ENCODE data around the gene RBMS3.
A peak's percentile ranks its signal among the peaks of the same experiment; 100 is the strongest.
"Not testable (repeated sequence)": the region's sequence is repeated elsewhere in the genome, so short reads cannot be mapped to it uniquely, and the experiment has no call there.

The RBMS3 gene

DNA sequence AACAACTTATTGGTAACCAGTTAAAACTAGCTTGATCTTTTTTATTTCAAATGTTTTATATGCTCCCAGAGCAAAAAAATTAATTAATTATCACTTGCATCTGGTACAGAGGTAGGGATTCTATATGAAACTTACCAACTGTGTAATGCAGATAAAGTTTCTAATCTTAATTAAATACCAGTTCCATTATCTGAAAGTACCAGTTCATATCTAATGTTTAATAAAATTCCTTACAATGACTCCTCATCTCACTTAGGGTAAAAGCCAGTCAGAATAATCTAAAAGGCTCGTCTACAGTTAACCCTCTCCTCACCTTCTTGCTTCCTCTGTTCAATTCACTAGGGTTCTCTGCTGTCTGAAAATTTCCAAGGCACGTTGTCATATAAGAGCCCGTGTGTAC is 384.8 kb downstream of the RBMS3 start:
- Histone ChIP-seq H4K20me1 (no peaks in the 10 kb centered on the region), H3K27ac (no peak overlapping the region), H3K36me3 (no peaks in the 10 kb centered on the region), H3K4me1 (no peaks in the 10 kb centered on the region), H3K4me3 (no peak overlapping the region), H3K9ac (no peak overlapping the region), H3K27me3 (no peaks in the 10 kb centered on the region), H3K9me3 (no peaks in the 10 kb centered on the region), H3K4me2 (no peak overlapping the region)
- TF ChIP-seq Cebpa-rat (IDR thresholded peaks at IDR 0.05), result no peak

DNA sequence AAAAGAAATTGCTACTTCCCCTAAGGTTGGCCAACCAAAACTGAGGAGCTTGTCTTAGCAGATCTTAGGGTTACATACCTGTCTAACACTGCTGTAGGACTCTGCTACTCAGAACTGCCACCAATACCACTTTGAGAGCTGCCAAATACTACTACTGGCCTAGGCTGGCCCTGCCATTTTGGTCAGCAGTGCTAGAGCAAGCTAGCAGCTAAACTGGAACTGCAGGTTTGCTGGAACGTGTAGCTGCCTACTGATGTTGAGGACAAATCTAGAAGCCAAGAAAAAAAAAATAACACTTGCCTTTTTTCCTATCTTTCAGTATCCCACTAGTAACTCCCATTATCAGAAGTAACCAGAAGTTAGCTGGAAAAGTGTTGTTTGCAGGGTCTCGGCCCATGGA is 387.4 kb downstream of the RBMS3 start:
- no peaks in the 10 kb centered on the region for H3K27me3 ChIP-seq
- no peaks in the 10 kb centered on the region for H3K9me3 ChIP-seq
- no peak overlapping the region for H3K4me3 ChIP-seq
- H4K20me1 ChIP-seq, result no peaks in the 10 kb centered on the region
- H3K9ac ChIP-seq, result no peak overlapping the region
- no peak overlapping the region for H3K4me2 ChIP-seq
- TF ChIP-seq Cebpa-rat (IDR thresholded peaks at IDR 0.05), result no peak
- no peaks in the 10 kb centered on the region for H3K4me1 ChIP-seq
- no peaks in the 10 kb centered on the region for H3K36me3 ChIP-seq
- no peak overlapping the region for H3K27ac ChIP-seq

DNA sequence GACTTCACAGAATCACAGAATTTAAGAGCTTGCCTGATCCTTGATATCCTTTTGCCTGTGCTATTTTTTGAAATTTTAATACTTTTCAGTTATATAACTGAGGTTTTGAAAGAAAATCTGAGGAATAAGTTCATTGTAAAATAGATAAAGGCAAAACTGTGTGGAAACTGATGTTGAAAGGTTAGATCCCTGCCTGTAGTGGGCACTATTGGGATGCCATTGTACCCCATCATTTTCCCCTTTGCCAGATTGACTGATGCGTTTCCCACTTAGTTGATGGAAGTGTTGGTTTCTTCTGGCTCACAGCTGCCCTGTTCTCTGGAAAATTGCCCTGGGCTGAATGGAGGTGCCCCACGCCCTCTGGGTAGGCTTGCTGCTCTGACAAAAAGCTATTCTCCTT is 387.9 kb downstream of the RBMS3 start:
- Histone ChIP-seq H3K9ac (no peak overlapping the region), H3K27me3 (no peaks in the 10 kb centered on the region), H3K9me3 (no peaks in the 10 kb centered on the region), H3K36me3 (no peaks in the 10 kb centered on the region), H3K4me2 (no peak overlapping the region), H3K4me3 (no peak overlapping the region), H3K27ac (no peak overlapping the region), H4K20me1 (no peaks in the 10 kb centered on the region), H3K4me1 (no peaks in the 10 kb centered on the region)
- no peak for TF ChIP-seq Cebpa-rat (IDR thresholded peaks at IDR 0.05)

DNA sequence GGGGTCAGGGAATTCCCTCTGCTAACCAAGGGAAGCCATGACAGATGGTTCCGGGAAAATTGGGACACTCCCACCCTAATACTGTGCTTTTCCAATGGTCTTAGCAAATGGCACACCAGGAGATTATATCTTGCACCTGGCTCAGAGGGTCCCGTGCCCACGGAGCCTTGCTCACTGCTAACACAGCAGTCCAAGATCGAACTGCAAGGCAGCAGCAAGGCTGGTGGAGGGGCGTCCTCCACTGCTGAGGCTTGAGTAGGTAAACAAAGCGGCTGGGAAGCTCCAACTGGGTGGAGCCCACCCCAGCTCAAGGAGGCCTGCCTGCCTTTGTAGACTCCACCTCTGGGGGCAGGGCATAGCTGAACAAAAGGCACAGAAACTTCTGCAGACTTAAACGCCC is 389.6 kb downstream of the RBMS3 start:
- H3K9ac ChIP-seq, H3K4me3 ChIP-seq, H3K36me3 ChIP-seq, H4K20me1 ChIP-seq, H3K9me3 ChIP-seq, H3K4me2 ChIP-seq, H3K27ac ChIP-seq, H3K27me3 ChIP-seq, H3K4me1 ChIP-seq: not testable (repeated sequence)

DNA sequence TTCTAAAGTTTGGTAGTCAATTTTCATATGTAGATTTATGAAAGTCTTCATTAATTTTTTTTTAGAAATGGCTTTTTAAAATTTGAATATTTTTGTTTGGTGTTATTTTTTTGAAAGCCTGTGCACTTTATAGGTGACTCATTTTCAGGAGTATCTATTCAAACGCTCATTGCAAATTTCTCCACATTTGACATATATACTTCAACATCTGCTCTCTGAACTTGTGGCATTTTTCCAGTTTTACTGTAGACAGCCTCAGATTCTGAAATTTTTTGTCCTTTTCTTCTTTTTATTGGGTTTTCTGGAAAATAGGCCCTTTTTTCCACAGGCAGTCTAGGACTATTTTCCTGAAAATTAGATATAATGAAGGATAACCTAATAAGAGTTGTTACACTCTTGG is 396.6 kb downstream of the RBMS3 start:
- Histone ChIP-seq H3K9me3 (no peaks in the 10 kb centered on the region), H3K9ac (no peak overlapping the region), H3K4me1 (no peaks in the 10 kb centered on the region), H3K27me3 (no peaks in the 10 kb centered on the region), H3K4me2 (no peak overlapping the region), H4K20me1 (no peaks in the 10 kb centered on the region), H3K4me3 (no peak overlapping the region), H3K27ac (no peak overlapping the region), H3K36me3 (no peaks in the 10 kb centered on the region)
- TF ChIP-seq Cebpa-rat (IDR thresholded peaks at IDR 0.05), result no peak

DNA sequence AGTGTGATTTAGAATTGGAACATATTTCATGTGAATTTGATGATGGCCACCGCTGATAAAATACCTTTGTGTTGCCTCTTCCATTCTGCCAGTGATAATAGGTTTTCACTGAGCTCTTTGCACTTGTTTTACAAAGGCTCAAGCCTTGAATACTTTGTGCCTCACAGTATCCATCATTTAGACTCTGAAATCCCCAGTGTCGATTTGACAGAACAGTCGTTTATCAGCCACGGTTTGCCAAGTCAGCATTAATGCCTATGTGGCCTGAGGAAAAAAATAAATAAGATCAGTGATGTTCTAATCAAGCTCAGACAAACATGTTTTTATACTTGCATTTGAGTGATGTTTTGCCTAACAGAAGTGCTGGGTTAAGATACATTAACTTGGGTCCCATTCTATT is 399.1 kb downstream of the RBMS3 start:
- Histone ChIP-seq H3K27me3 (no peaks in the 10 kb centered on the region), H3K4me1 (no peaks in the 10 kb centered on the region), H4K20me1 (no peaks in the 10 kb centered on the region), H3K27ac (no peak overlapping the region), H3K36me3 (no peaks in the 10 kb centered on the region), H3K4me3 (no peak overlapping the region), H3K9ac (no peak overlapping the region), H3K4me2 (no peak overlapping the region), H3K9me3 (no peaks in the 10 kb centered on the region)
- no peak for TF ChIP-seq Cebpa-rat (IDR thresholded peaks at IDR 0.05)

DNA sequence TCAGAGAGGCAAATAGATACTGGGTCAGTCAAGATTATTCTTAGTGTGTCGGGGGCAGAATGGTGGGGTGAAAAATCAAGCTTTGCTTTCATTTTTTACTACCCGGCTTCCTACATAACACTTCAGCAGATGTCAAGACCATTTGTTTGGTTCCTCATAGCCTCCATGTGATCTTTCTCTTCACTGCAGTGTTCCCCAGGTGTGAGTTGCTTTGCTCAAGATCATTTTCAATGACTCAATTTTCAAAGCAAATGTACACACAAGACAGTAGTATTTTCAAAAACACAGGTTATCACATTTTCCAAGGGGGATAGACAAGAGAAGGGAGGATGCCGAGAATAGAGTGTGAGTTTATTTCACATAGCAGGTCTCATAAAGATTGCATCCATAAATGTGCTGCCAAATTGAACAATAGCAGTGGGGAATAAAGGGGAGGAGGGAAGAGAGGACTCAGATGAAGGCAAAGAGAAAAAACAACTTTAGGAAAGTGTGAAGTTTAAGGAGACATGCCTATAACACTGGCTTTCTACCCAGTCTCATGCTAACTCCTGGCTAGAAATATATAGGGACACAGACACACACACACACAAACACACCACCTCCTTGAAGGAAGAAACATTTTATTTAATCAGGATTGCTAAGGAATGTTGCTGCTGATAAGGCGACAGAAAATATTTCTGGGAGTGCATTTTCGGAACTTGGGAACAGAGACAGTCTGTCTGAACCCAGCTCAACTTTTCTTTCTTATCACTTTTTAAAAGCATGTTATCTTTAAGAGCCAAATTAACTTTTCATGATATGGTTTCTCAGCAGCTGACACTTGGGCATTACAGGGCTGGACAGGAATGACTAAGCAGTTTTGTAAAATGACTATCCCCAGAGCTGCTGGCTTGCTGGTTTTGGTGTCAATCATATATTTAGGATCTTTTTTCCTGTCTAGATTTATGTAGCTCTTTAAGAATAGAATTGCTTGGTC is 402.4 kb downstream of the RBMS3 start:
- Histone ChIP-seq H3K4me3 (no peak overlapping the region), H3K9ac (no peak overlapping the region), H3K4me2 (no peak overlapping the region), H3K36me3 (no peaks in the 10 kb centered on the region), H4K20me1 (no peaks in the 10 kb centered on the region), H3K27me3 (no peaks in the 10 kb centered on the region), H3K9me3 (no peaks in the 10 kb centered on the region), H3K27ac (no peak overlapping the region), H3K4me1 (peaks cover 14% of the 10 kb centered on the region)
- TF ChIP-seq Cebpa-rat (IDR thresholded peaks at IDR 0.05), result no peak

DNA sequence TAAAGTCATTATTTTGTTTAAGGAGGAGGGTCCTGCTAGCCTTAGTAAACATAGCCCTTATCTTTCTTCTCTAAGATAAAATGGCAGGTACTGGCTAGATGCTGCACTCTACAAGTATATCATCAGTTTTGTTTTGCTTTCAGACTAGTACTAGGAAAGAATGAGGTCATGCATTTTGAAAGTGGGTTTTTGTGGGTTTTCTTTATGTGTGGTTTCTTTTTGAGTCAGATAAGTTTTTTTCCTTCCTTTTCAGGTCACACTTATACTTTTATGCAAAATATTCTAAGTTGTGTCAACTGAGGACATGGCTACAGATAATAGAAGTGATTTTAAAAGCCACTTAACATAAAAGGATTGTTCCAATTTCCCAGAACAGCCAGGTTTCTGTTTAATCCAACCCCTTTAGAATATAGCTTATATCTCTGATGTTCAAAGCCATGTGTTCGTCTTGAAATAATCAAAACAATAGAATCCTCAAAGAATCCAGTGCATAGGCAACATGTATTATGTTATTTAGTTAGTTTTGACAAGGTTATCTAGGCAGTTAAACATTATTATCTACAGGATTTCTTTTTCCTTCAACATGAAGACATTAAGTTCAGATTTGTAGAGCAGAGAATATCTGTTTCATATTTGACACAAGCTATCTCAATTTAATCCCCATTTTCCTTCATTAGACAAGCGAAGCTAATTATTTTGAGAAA is 406.2 kb downstream of the RBMS3 start:
- Histone ChIP-seq H3K4me2 (peak overlapping the region; percentile 24), H3K36me3 (no peaks in the 10 kb centered on the region), H4K20me1 (no peaks in the 10 kb centered on the region), H3K9me3 (no peaks in the 10 kb centered on the region), H3K4me3 (no peak overlapping the region), H3K27me3 (no peaks in the 10 kb centered on the region), H3K9ac (no peak overlapping the region), H3K4me1 (peaks cover 14% of the 10 kb centered on the region), H3K27ac (no peak overlapping the region)
- TF ChIP-seq Cebpa-rat (IDR thresholded peaks at IDR 0.05), result no peak

DNA sequence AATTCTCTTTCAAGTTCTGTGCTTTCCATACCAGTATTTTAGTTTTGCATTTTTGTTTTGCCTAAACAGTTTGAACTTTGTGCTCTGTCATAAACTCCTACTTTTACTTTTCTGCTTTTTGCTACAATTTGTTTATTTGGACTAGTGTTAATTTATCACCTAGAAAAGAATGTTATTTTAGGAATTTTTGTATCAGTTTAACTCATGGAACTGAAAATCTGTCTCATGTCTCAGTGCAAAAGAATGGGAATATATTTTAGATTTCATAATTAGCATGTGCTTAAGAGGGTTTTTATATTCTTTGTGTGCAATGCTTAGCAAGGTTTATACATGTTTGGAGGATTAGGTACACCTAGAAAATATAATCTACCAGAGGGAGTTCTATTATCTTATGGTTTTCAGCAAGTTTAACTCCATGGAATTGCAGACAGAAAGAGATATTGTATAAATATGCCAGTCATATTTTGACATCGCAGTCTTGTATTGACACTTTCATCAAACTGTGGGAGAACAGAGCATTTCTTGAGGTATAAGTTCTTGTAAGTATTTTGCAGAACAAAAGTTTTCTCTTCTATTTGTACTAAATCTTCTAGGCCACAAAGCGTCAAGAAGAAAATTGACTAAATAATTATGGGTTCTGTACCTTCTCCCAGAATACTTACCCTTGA is 409.9 kb downstream of the RBMS3 start:
- H3K9me3 ChIP-seq, result no peaks in the 10 kb centered on the region
- no peak overlapping the region for H3K27ac ChIP-seq
- TF ChIP-seq Cebpa-rat (IDR thresholded peaks at IDR 0.05), result no peak
- H3K27me3 ChIP-seq, result no peaks in the 10 kb centered on the region
- no peaks in the 10 kb centered on the region for H4K20me1 ChIP-seq
- no peak overlapping the region for H3K4me2 ChIP-seq
- peaks cover 14% of the 10 kb centered on the region for H3K4me1 ChIP-seq
- no peaks in the 10 kb centered on the region for H3K36me3 ChIP-seq
- H3K4me3 ChIP-seq, result no peak overlapping the region
- H3K9ac ChIP-seq, result no peak overlapping the region

DNA sequence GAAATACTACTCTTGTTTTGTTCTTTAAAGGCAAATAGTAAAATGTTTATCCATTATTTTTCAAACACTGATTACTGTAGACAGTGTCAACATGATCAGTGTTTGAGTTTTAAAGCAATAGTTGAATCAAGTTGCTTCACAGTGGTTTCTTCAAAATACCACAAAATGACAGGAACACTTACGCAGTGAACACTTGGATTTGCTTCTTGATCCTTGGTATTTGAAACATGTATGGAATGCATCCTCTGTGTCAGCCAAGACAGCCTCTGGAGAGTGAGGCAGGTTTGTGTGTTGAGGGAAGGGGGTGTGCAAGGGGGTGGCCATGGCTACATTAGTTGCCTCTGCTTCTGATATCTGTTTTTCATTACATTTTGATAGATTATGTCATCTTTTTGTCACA is 413.0 kb downstream of the RBMS3 start:
- no peaks in the 10 kb centered on the region for H3K9me3 ChIP-seq
- no peak for TF ChIP-seq Cebpa-rat (IDR thresholded peaks at IDR 0.05)
- H3K4me3 ChIP-seq, result no peak overlapping the region
- no peak overlapping the region for H3K9ac ChIP-seq
- no peak overlapping the region for H3K27ac ChIP-seq
- no peak overlapping the region for H3K4me2 ChIP-seq
- no peaks in the 10 kb centered on the region for H3K36me3 ChIP-seq
- no peaks in the 10 kb centered on the region for H4K20me1 ChIP-seq
- H3K27me3 ChIP-seq, result no peaks in the 10 kb centered on the region
- H3K4me1 ChIP-seq, result no peaks in the 10 kb centered on the region

Data from BLaER1 (cell line).